Endothelial cell of umbilical vein (primary cell): ENCODE measurements around the gene FMN1.

Source experiments
- EZH2 ChIP-seq: IDR thresholded peaks from 2 replicates; pipeline ENCODE4 v1.6.1; 2012; ENCODE audit warnings: borderline replicate concordance, low read depth, mild to moderate bottlenecking, moderate library complexity, low read length, inconsistent platforms; ENCODE audit not compliant: severe bottlenecking
- FOS ChIP-seq: IDR thresholded peaks from 2 replicates; pipeline ENCODE4 v1.6.1; 2011; ENCODE audit warnings: mild to moderate bottlenecking, low read length, moderate library complexity, borderline replicate concordance; ENCODE audit not compliant: insufficient read depth
- JUN ChIP-seq: IDR thresholded peaks from 2 replicates; pipeline ENCODE4 v1.6.1; 2011; ENCODE audit warnings: borderline replicate concordance, low read depth; ENCODE audit not compliant: insufficient read length, insufficient read depth
- MYC ChIP-seq: IDR thresholded peaks from one replicate; pipeline ENCODE4 v1.6.1; 2011; ENCODE audit warnings: mild to moderate bottlenecking, low read depth, low read length
- POLR2A ChIP-seq: IDR thresholded peaks from 2 replicates; pipeline ENCODE4 v1.6.1; 2012; ENCODE audit warnings: low read depth, mild to moderate bottlenecking, control low read depth, low read length
- POLR2AphosphoS5 ChIP-seq: IDR thresholded peaks from 2 replicates; pipeline ENCODE4 v1.6.1; 2012; ENCODE audit warnings: low read depth, mild to moderate bottlenecking, control low read depth, low read length, moderate library complexity; ENCODE audit not compliant: insufficient read depth
- TF ChIP-seq, protein P1 (sequence below), 2 donors: IDR thresholded peaks; 1 replicate in 1 of 2; 2 replicates in 1 of 2; pipeline ENCODE4 v1.5.1; 2011; ENCODE audit warnings: low read length in 2 of 2, mild to moderate bottlenecking in 2 of 2, moderate library complexity in 2 of 2, control low read depth in 1 of 2, inconsistent platforms in 1 of 2, low read depth in 1 of 2; ENCODE audit not compliant: insufficient read depth in 1 of 2; ENCODE audit errors: extremely low read depth in 1 of 2
- TF ChIP-seq, protein P2 (sequence below): IDR thresholded peaks from 2 replicates; pipeline ENCODE4 v1.6.1; 2011; ENCODE audit not compliant: insufficient read depth, insufficient read length

DNA sequence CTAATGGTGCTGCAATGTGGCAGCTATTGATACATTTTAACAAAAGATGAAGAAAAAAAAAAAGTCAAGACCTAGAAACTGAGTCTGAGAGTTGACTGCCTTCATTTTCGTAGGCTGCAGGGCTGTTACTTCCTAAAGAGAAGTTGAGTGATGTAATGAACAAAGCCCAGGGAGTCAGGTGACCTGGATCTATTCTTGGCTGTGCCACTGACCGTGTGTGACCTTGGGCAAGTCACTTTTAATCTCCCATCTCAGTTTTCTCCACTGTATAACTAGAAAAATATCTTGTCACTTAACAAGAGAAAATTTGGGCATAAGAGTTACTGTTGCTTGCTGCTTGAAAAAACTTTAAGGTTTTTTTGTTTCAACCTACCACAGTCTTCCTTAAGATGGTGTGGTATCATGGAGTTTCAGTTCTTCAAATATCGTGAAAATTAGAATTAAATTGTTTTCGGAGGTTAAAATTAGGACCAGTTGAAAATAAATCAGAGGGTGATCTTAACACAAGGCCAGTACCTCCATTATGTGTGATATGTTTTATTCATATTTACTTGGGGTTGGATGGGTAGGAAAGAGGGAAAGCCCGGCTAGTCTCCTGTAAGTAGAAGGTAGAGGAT is 5.8 kb downstream of the FMN1 start:
- TF ChIP-seq, protein P1, sequence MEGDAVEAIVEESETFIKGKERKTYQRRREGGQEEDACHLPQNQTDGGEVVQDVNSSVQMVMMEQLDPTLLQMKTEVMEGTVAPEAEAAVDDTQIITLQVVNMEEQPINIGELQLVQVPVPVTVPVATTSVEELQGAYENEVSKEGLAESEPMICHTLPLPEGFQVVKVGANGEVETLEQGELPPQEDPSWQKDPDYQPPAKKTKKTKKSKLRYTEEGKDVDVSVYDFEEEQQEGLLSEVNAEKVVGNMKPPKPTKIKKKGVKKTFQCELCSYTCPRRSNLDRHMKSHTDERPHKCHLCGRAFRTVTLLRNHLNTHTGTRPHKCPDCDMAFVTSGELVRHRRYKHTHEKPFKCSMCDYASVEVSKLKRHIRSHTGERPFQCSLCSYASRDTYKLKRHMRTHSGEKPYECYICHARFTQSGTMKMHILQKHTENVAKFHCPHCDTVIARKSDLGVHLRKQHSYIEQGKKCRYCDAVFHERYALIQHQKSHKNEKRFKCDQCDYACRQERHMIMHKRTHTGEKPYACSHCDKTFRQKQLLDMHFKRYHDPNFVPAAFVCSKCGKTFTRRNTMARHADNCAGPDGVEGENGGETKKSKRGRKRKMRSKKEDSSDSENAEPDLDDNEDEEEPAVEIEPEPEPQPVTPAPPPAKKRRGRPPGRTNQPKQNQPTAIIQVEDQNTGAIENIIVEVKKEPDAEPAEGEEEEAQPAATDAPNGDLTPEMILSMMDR (IDR thresholded peaks at IDR 0.05; ENCODE audit: extremely low read depth in 1 of 2, insufficient read depth in 1 of 2, low read depth in 1 of 2, low read length in 2 of 2), result no peak
- TF ChIP-seq POLR2AphosphoS5, result no peak
- TF ChIP-seq POLR2A, result no peak
- no peak for TF ChIP-seq FOS
- no peak for TF ChIP-seq EZH2
- no peak for TF ChIP-seq MYC
- no peak for TF ChIP-seq JUN
- TF ChIP-seq, protein P2, sequence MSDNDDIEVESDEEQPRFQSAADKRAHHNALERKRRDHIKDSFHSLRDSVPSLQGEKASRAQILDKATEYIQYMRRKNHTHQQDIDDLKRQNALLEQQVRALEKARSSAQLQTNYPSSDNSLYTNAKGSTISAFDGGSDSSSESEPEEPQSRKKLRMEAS, result no peak
